Measurements from ENCODE around the gene GTF2IRD1.

- no peak for TF ChIP-seq POLR2A (IDR thresholded peaks at IDR 0.05)
- TF ChIP-seq, protein P1, sequence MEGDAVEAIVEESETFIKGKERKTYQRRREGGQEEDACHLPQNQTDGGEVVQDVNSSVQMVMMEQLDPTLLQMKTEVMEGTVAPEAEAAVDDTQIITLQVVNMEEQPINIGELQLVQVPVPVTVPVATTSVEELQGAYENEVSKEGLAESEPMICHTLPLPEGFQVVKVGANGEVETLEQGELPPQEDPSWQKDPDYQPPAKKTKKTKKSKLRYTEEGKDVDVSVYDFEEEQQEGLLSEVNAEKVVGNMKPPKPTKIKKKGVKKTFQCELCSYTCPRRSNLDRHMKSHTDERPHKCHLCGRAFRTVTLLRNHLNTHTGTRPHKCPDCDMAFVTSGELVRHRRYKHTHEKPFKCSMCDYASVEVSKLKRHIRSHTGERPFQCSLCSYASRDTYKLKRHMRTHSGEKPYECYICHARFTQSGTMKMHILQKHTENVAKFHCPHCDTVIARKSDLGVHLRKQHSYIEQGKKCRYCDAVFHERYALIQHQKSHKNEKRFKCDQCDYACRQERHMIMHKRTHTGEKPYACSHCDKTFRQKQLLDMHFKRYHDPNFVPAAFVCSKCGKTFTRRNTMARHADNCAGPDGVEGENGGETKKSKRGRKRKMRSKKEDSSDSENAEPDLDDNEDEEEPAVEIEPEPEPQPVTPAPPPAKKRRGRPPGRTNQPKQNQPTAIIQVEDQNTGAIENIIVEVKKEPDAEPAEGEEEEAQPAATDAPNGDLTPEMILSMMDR (IDR thresholded peaks at IDR 0.05) = no peak
- no peak for TF ChIP-seq EP300 (IDR thresholded peaks at IDR 0.05)
Measured at GRCh38 chr7:74501298-74501697, 47.6 kb downstream of the GTF2IRD1 start.
